Urinary bladder (tissue), 4 donors: ENCODE data around the gene BCR. TPM values are rescaled to one million over a fixed set of nuclear protein-coding genes. Genes with fewer than 3 reads are reported as not detected.

Experiments
- DNase-seq: peaks from one replicate; pipeline ENCODE4 v3.0.0-alpha.2; 2015; ENCODE audit errors: extremely low spot score
- H3K27ac ChIP-seq: one replicate; pipeline ENCODE4 v1.5.1; 2013; ENCODE audit warnings: low read depth, mild to moderate bottlenecking, moderate library complexity
- H3K36me3 ChIP-seq: one replicate; pipeline ENCODE4 v1.6.1; 2013; ENCODE audit warnings: mild to moderate bottlenecking, moderate library complexity; ENCODE audit not compliant: insufficient read depth
- H3K4me1 ChIP-seq: one replicate; pipeline ENCODE4 v1.6.1; 2013; ENCODE audit warnings: mild to moderate bottlenecking, moderate library complexity; ENCODE audit not compliant: insufficient read depth
- H3K4me3 ChIP-seq: one replicate; pipeline ENCODE4 v1.5.1; 2013; ENCODE audit warnings: low read depth, low read length
- WGBS: extraction: QIAGEN DNeasy Blood & Tissue Kit; methylation state at CpG from one replicate; pipeline ENCODE4 v1.1.7; 2013; 5-methylcytosine and 5-hydroxymethylcytosine counted together
- polyA plus RNA-seq: library from polyadenylated mRNA; stranded (reverse); fragments of 200-250 nt; gene quantifications from one replicate; pipeline ENCODE4 v1.2.3, GENCODE V29; 2013
- total RNA-seq: library from RNA; depleted of rRNA; stranded (reverse); fragments of >200 nt; gene quantifications from one replicate; pipeline ENCODE4 v1.2.3, GENCODE V29; 2014
- donor health status: healthy with polysubstance abuse.
- donor health status: healthy.

Gene BCR
- total and polyA plus RNA-seq, 2 donors: 14.1 to 35.0 TPM

DNA sequence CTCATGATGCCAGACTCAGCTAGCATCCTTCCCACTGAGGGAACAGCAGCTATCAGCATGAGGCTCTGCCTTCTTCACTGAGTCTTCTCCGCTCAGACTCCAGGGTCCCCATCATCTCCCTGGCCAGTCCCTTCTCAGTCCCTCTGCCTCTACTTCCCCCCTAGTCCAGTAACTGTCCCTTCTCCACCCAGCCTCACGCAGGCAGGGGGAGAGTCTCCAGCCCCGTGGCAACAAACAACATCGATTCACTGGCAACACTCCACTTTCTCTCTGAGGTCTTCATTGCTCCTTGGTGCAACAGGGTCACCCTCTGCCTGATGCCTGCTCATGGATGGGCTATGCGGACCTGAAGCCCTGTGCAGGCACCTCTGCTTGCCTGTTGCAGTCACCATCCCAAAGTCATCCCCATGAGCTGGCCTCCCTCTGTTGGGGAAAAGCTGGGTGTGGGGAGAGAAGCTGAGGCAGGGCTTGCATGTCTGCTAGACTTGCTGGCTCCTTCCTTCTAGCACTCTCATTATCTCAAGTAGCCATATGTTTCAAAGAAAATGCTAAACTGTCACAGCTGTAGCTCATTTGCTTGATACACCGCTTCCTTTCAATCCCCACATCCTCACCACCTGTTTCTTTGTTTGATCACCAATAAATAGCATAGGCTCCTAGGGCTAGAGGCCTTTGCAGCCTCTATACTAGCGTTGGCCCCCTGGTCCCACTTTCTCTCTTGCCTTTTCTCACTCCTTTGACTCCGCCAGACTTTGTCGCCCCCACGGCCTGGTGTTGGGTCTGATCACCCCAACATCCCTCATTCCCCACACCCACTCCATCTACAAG is 4.3 kb upstream of the BCR start:
- no peak for DNase-seq
- WGBS: 95% methylated on average over 10 of the region's 10 CpGs
- Histone ChIP-seq H3K4me3 (no peak overlapping the region), H3K36me3 (no peaks in the 10 kb centered on the region), H3K27ac (no peak overlapping the region), H3K4me1 (no peaks in the 10 kb centered on the region)

DNA sequence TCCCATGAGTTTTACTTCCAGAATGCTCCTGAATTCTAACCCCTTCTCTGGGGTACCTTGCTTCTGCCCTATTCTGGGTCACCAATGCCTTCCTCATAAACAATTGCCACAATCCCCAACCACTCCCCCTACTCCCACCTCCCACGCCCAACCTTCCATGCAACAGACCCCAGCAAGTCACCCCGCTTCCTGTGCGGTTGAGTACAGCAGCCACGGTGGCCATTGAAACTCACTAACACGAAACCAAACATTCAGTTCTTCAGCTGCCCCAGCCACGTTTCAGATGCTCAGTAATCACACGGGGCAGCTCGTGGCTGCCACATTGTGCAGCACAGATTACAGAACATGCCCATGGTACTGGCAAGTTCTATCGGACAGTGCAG is 3.7 kb upstream of the BCR start:
- 96% methylated on average over 9 of the region's 9 CpGs for WGBS
- Histone ChIP-seq H3K4me1 (no peaks in the 10 kb centered on the region), H3K27ac (no peak overlapping the region), H3K36me3 (no peaks in the 10 kb centered on the region), H3K4me3 (no peak overlapping the region)
- no peak for DNase-seq

DNA sequence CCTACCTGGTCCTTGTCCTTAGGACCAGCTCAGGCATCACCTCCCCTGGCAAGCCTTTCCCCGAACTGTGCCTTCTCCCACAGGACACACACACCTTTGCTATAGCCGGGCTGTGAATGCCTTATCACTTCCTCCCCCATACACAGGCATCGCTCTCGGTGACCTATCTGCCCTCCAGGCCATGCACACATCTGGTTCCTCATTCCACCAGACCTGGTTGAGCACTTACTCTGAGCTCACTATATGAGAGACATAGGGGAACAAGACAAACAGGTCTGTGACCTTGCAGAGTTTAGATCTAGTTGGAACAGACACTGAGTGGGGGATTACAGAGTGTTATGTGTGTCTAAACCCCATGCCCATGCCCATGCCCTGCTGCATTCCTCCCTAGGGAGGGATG is 3.1 kb upstream of the BCR start:
- DNase-seq: no peak
- no peak overlapping the region for H3K27ac ChIP-seq
- no peaks in the 10 kb centered on the region for H3K36me3 ChIP-seq
- WGBS: 94% methylated on average over 4 of the region's 4 CpGs
- no peak overlapping the region for H3K4me3 ChIP-seq
- no peaks in the 10 kb centered on the region for H3K4me1 ChIP-seq

DNA sequence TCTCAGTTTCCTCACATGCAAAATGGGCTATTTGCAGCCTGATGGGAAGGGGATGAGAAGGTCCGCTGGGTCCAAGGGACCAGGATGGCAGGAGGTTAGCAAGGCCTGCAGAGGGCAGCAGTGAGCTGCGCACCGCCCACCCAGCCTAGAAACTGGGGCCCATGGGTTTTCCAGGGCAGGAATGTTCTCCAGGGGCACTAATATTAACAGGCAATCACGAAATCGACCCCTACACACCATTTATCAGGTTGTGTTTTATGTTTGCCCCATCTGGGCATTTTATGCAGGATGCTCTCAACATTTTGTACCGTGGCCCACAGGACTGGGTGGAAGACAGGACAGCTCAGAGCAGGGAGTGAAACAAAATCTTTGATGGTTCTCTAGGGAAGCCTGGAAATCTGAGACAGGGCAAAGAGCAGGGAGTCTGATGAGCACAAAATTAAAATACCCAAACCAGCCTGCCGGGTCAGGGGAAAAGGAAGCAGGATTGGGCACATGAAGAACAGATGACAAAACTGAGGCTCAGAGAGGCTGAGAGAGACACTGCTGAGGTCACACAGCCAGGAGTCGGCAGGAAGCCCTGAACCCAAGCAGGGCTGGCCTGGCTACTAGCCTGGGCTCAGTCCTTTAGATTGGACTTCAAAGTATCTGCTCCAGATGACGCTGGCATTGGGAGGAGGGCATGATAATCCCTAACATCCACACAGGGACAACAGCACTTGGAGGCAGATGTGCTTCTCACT is 1.6 kb upstream of the BCR start:
- no peaks in the 10 kb centered on the region for H3K4me1 ChIP-seq
- H3K27ac ChIP-seq: no peak overlapping the region
- H3K4me3 ChIP-seq: no peak overlapping the region
- WGBS: 37% methylated on average over 9 of the region's 9 CpGs
- no peak for DNase-seq
- no peaks in the 10 kb centered on the region for H3K36me3 ChIP-seq

DNA sequence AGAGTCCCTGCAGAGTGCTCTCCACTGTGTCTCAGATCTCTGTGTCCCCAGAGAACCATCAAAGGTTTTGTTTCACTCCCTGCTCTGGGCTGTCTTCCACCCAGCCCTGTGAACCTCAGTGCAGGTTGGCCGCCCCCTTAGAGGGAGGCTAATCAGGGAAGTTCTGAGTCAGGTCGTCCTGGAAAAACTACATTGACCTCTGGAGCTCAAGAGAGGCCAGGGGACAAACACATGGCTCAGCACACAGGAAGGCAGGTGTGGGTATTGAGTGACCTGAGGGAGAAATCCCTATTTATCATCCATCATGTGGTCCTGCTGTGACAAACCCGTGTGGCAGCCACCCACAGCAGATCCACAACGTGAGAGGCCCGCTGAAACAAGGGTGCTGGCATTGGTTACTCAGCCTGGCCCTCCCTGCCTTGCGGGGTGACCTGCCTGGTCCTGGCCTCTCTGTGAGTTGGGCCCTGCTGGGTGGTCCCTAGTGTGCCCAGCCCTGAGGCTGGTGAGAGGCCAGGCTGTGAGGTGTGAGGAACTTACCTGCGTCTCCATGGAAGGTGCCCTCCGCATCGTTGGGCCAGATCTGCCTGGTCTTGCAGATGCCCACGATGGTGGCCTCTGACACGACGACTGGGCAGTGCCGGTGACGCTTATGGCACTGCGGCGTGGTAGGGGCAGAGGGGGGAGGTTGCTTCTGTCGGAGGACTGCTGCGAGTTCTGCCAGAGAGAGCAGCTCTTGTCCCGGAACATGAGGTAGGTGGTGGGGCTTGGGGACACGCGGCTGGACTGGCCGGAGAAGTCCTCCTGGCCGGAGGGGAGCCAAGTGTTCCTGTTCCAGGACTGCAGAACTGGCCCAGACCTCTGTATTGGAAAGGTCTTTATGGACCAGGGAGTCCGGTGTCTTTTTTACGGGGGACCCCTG is 669 bp upstream of the BCR start:
- H3K4me1 ChIP-seq: peaks cover 1% of the 10 kb centered on the region
- no peak for DNase-seq

DNA sequence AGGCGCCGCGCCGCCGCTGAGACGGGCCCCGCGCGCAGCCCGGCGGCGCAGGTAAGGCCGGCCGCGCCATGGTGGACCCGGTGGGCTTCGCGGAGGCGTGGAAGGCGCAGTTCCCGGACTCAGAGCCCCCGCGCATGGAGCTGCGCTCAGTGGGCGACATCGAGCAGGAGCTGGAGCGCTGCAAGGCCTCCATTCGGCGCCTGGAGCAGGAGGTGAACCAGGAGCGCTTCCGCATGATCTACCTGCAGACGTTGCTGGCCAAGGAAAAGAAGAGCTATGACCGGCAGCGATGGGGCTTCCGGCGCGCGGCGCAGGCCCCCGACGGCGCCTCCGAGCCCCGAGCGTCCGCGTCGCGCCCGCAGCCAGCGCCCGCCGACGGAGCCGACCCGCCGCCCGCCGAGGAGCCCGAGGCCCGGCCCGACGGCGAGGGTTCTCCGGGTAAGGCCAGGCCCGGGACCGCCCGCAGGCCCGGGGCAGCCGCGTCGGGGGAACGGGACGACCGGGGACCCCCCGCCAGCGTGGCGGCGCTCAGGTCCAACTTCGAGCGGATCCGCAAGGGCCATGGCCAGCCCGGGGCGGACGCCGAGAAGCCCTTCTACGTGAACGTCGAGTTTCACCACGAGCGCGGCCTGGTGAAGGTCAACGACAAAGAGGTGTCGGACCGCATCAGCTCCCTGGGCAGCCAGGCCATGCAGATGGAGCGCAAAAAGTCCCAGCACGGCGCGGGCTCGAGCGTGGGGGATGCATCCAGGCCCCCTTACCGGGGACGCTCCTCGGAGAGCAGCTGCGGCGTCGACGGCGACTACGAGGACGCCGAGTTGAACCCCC is 798 bp downstream of the BCR start:
- WGBS: 15% methylated on average over 112 of the region's 112 CpGs
- Histone ChIP-seq H3K4me1 (peaks cover 1% of the 10 kb centered on the region), H3K27ac (no peak overlapping the region), H3K4me3 (peak overlapping the region; percentile 87), H3K36me3 (no peaks in the 10 kb centered on the region)
- DNase-seq: no peak

More for the DNA sequence above, 669 bp upstream of the BCR start:
- H3K36me3 ChIP-seq: no peaks in the 10 kb centered on the region
- H3K27ac ChIP-seq: no peak overlapping the region
- peak overlapping the region; percentile 87 for H3K4me3 ChIP-seq
- 45% methylated on average over 25 of the region's 25 CpGs for WGBS

DNA sequence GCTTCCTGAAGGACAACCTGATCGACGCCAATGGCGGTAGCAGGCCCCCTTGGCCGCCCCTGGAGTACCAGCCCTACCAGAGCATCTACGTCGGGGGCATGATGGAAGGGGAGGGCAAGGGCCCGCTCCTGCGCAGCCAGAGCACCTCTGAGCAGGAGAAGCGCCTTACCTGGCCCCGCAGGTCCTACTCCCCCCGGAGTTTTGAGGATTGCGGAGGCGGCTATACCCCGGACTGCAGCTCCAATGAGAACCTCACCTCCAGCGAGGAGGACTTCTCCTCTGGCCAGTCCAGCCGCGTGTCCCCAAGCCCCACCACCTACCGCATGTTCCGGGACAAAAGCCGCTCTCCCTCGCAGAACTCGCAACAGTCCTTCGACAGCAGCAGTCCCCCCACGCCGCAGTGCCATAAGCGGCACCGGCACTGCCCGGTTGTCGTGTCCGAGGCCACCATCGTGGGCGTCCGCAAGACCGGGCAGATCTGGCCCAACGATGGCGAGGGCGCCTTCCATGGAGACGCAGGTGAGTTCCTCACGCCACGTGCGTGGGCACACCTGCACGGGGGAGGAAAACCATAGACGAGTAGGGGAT is 1.5 kb downstream of the BCR start:
- H3K4me1 ChIP-seq: peaks cover 1% of the 10 kb centered on the region
- 68% methylated on average over 43 of the region's 43 CpGs for WGBS
- H3K4me3 ChIP-seq: peak overlapping the region; percentile 87
- no peak for DNase-seq
- H3K27ac ChIP-seq: no peak overlapping the region
- no peaks in the 10 kb centered on the region for H3K36me3 ChIP-seq

DNA sequence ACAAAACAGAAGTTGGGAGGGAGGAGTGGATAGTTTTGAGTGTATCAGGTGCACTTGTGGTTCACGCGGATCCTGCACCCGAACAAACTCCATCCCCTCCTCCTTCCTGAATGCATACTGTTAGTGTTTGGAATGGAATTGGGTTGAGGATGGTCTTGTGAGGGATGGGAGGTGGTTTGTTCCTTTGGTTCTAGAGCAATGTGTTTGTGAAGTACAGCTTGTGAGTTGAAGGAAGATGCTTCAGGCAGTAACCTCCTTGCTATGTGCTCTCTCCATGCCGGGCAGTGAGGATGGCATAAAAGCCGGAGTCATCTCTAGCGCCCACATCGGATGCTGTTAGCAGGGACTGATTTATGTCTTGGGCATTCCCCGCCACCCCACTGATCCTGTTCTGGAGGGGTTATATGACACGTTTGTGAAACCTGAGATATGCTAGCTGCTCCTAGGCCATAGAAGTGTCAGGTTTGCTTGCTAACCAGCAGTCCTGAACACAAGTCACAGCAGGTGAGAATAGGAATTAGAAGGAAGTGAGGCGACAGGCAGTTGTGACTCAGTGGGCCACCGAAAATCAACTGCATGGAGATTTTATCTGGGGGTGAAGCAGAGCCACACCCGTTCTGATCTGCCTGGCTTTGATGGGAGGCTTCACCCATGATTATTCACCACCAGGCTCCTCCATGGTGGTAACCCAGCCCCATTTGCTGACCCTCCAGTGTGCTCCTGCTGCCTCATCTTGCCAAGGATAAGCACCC is 2.2 kb downstream of the BCR start:
- Histone ChIP-seq H3K36me3 (no peaks in the 10 kb centered on the region), H3K4me3 (peak overlapping the region; percentile 87), H3K4me1 (peaks cover 1% of the 10 kb centered on the region), H3K27ac (no peak overlapping the region)
- no peak for DNase-seq
- WGBS: 57% methylated on average over 12 of the region's 12 CpGs

DNA sequence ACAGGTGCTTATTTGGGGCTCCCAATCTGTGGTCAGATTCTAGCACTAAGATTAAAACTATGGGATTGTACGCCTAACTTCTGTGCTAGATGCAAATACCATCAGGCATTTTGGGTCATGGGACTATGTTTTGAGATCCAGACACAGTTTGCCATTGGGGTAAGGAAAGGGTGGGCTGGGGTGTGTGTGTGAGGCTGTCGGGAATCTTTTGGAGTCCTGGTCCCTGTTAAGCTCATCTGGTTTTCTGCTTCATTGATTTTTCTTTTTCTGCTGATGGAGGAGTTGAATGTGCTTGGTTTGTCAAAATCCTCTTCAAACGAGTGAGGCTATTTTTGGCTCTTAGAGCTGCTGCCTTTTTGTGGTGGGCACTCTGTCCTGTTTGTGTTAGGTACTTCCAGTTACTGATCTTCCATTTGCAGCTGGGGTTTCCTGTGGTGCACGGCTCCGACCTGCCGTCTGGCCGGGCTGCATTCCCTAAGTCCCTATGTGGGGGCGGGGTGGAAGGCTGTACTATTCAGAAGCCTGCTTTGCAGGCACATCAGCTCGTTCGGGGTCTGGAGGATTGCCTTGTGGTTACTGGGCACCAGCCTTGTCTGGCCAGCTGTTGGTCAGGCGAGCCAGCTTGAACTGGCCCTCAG is 2.9 kb downstream of the BCR start:
- H3K4me1 ChIP-seq: peaks cover 1% of the 10 kb centered on the region
- H3K4me3 ChIP-seq: peak overlapping the region; percentile 87
- 27% methylated on average over 11 of the region's 11 CpGs for WGBS
- H3K36me3 ChIP-seq: no peaks in the 10 kb centered on the region
- peak overlapping the region; percentile 15 for H3K27ac ChIP-seq
- no peak for DNase-seq

DNA sequence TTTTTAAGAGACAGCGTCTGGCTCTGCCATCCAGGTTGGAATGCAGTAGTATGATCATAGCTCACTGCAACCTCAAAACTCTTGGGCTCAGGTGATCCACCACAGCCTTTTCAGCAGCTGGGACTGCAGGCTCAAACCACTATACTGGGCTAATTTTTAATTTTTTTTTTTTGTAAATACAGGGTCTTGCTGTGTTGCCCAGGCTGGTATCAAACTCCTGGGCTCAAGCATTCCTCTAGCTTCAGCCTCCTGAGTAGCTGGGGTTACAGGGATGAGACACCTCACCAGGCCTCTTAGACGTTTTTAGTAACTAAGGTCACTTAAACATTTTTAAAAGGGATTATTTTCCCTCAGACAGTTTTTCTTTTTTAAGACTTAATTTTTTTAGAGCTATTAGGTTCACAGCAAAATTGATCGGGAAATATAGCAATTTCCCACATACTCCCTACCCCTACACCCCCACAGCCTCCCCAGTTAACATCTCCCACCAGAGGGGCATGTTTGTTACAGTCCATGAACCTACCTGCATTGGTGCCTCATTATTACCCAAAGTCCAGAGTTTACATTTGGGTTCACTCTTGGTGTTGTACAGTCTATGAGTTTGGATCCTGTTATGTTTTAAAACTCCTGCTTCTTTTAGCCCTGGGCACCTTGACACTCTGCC is 3.9 kb downstream of the BCR start:
- no peak for DNase-seq
- Histone ChIP-seq H3K4me3 (no peak overlapping the region), H3K36me3 (no peaks in the 10 kb centered on the region), H3K4me1 (peaks cover 1% of the 10 kb centered on the region), H3K27ac (no peak overlapping the region)
- 79% methylated on average over 3 of the region's 3 CpGs for WGBS

DNA sequence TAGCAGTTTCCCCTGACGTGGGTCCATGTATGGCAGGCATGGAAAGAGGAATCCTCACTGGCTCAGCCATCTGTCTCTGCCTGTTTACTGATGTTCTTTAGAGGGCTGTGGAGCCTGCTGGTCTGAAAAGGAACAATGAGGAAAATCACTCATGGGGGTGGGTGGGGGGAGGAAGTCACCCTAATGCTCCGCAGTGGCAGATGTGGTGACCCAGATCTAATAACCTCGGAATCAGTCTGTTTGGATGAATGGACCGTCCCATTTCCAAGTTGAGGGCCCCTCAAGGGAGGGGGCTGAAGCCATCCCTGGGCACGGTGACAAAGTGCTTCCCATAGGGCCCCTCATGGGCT is 4.4 kb downstream of the BCR start:
- H3K27ac ChIP-seq: no peak overlapping the region
- no peaks in the 10 kb centered on the region for H3K36me3 ChIP-seq
- H3K4me3 ChIP-seq: no peak overlapping the region
- no peak for DNase-seq
- 76% methylated on average over 5 of the region's 5 CpGs for WGBS
- H3K4me1 ChIP-seq: peaks cover 1% of the 10 kb centered on the region
